Muscle of back (tissue), 13 donors: Measurements from ENCODE around the gene CBLL2. TPM values are rescaled to one million over a fixed set of nuclear protein-coding genes. Genes with fewer than 3 reads are reported as not detected.
A peak's percentile ranks its signal among the peaks of the same experiment; 100 is the strongest.
"Not testable (repeated sequence)": the region's sequence is repeated elsewhere in the genome, so short reads cannot be mapped to it uniquely, and the experiment has no call there.

Source experiments
- DNase-seq, 3 donors: peaks; one replicate each; pipeline versions ENCODE4 v3.0.0 to v3.0.0-alpha.2; 2013
- long read RNA-seq, 9 donors: transcript quantifications; one replicate each; lab custom pipeline, GENCODE V29; 2026
- polyA plus RNA-seq, 10 donors: library from polyadenylated mRNA; unstranded; fragments of 120-200 nt; gene quantifications; one replicate each; pipeline ENCODE4 v1.2.1, GENCODE V29; 2013; ENCODE audit not compliant: insufficient read length in 10 of 10

CBLL2 gene
- polyA plus RNA-seq: not detected
- long read RNA-seq, donor 1: 0 reads
- long read RNA-seq, donor 2: 0 reads
- long read RNA-seq, donor 3: 0 reads
- long read RNA-seq, donor 4: 0 reads
- long read RNA-seq, donor 5: 0 reads
- long read RNA-seq, donor 6: 0 reads
- long read RNA-seq, donor 7: 0 reads
- long read RNA-seq, donor 8: 0 reads
- long read RNA-seq, donor 9: 0 reads

DNA sequence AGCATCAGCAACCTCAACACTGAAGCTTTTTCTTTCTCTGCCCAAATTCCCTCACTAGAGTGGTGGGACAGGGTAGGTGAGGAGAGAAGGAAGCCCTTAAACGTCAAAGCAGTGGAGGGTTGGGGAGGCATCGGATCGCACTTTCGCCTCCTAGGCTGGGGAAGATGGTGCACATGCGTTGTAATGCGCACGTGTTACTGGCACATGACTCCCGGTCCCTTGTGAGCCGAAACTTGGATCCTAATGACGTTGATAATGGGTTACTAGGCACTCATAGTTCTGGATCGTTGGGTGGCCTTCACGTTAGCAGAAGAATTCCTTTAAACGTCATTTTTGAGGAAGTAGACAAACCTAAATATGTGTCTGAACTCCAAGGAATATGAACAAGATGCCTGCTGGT is at the start of gene CBLL2:
Gene CBLL2, plus strand, starts transcription at position 301 of the 400 bp plus-strand sequence. Its CDS starts 79 bp downstream, at position 380.
- no peak for DNase-seq

DNA sequence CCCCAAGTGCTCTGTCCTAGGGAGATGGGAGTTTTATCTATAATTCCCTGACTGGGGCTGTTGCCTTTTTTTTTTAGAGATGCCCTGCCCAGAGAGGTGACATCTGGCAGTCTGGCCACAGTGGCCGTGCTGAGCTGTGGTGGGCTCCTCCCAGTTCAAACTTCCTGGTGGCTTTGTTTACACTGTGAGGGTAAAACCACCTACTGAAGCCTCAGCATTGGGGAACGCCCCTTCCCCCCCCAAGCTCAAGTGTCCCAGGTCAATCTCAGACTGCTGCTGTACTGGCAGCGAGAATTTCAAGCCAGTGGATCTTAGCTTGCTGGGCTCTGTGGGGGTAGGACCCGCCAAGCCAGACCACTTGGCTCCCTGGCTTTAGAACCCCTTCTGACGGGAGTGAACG is 38.3 kb upstream of the CBLL2 start:
- DNase-seq: no peak

- DNase-seq: no peak
Measured at GRCh38 chrX:22237479-22237878, 35.2 kb upstream of the CBLL2 start.

GRCh38 chrX:22246620-22247019 is 26.1 kb upstream of the CBLL2 start:
- DNase-seq: peak in 1 of 3 donors; percentile 64

DNA sequence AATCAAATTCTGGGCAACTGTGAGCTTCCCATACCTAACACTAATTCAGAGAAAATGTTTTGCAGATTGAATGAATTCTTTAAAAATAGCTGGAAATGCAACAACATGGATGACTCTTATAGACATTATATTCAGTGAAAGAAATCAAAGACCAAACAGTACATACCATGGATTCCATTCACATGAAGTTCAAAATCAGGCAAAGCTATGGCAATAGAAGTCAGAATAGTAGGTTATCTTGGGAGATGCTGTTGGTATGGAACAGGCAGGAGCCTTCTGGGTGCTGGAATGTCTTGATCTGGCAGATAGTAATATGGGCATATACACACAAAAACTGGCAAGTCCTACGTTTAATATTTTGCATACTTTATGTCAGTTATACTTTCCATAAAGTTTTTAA is 25.5 kb upstream of the CBLL2 start:
- DNase-seq: peak in 1 of 3 donors; percentile 31

GRCh38 chrX:22248401-22248800 is 24.3 kb upstream of the CBLL2 start:
- DNase-seq: no peak

DNA sequence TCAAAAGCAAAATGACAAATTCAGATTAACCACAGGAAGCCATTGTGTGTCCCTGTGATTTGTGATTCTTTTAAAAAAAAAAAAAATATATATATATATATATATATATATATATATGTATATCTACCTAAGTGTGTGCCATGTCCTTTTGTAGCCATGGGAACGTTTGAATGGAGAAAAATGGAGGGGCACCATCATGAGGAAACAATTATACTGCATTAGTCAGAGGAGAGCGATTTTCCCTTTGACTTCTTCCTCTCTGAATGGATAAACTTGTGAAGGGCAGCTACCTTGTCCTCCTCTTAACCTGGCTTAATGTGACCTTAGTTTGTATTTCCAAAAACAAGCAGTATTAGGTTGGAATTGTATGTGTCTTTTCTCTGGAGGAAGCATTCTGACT is 23.3 kb upstream of the CBLL2 start:
- no peak for DNase-seq

DNA sequence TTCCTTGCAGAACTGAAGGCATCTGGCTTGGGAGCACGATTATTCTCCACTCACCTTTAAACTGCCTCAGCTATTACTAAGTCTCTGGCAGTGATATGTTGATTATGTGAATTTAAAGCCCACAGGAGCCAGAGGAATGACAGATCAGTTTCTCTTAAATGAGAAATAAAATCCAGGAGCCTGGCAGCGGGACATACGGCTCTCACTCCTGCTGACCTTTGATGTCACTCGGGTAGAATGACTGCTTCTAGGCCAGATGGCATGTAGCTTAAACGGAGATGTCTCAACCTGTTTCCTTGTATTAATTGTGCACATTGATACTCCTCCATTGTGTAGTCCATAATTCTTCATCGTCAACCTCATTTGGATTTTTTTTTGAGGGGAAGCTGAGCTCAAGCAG is 4.0 kb upstream of the CBLL2 start:
- no peak for DNase-seq

DNA sequence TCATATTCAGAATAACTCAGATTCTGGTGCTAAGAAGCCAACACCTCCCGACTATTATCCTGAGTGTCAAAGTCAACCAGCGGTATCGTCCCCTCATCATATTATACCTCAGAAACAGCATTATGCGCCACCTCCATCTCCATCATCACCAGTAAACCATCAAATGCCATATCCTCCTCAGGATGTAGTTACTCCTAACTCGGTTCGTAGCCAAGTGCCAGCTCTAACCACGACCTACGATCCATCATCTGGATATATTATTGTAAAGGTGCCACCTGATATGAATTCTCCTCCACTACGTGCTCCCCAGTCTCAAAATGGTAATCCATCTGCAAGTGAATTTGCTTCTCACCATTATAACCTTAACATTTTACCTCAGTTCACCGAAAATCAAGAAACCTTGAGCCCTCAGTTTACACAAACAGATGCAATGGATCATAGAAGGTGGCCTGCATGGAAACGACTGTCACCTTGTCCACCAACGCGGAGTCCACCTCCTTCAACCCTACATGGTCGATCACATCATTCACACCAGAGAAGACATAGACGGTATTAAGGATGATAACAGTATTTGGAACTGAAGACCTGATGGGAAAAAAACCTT is 1.1 kb downstream of the CBLL2 start:
- no peak for DNase-seq

DNA sequence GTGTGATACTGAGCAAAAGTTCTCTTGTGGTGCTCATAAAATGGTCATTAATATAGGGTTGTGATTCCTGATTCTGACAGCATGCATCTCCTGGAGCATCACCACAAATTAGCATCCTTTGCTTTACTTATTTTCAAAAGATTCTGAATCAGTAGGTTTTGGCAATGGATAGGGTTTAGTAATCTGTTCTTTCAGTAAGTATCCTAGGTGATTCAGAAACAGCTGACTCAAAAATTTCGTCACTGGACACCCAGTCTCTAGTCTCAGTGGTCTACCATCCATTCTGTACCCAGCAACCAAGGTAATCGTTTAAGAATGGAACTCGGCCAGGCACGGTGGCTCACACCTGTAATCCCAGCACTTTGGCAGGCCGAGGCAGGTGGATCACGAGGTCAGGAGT is 4.1 kb downstream of the CBLL2 start:
- no peak for DNase-seq

GRCh38 chrX:22278375-22278774 is 5.7 kb downstream of the CBLL2 start:
- peak in 1 of 3 donors; percentile 1 for DNase-seq

GRCh38 chrX:22289209-22289608 is 16.5 kb downstream of the CBLL2 start:
- not testable (repeated sequence) for DNase-seq

- no peak for DNase-seq
Measured at GRCh38 chrX:22296871-22297270, 24.2 kb downstream of the CBLL2 start.

DNA sequence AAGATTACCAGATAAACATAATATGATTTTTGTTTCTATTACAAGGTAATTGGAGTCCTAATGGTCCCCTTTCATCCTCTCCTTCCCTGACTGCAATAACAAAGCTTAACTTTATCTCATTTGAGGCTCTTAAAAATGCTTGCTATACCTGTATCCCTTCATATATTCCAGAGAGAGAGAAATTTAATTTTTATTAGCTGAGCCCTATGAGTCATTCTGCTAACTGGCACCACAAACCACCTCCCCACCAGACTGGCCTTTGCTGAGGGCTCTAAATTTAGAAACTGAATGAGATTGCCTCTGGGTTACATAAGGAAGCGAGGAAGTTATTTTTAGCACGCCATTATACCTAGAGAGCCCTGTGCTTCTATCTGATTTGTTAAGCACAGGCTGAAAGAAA is 27.4 kb downstream of the CBLL2 start:
- DNase-seq: peak; percentile 10 to 51 (median 18)

DNA sequence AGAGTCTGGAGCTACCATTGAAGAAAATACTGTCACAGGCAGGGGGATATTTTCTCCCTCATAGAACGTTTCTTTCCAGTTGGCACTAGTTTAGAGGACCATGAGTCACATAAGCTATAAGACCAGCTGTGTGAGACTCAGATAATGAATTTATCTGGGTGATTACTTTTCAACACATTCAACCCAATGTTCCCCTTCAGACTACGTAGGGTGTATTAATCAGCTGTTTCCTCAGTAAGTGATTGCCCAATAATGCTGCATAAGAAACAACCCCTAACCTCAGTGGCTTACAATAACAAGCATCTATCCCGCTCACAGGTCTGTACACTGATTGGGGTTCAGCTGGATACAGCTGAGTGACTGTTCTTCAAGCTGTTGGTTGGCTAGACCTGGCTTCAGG is 38.1 kb downstream of the CBLL2 start:
- DNase-seq: no peak

DNA sequence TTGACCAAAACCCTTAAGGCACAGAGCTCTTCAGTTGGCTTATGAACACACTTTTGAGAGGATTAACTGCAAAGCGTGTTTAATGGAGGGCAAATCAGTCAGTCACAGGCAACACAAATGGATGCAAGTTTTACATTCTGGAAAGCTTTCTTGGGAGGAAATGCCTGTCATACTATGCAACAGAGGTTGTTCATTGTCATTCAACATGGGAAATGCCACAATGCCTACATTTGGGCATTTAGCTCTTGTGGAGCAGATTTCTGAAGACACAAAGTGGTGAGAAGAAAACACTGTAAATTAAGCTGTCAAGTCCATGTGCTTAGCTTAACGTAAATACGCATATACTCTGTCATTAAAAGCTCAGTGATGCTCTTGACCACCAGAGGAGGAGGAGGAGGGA is 41.1 kb downstream of the CBLL2 start:
- DNase-seq: no peak

GRCh38 chrX:22314211-22314610 is 41.5 kb downstream of the CBLL2 start:
- no peak for DNase-seq

DNA sequence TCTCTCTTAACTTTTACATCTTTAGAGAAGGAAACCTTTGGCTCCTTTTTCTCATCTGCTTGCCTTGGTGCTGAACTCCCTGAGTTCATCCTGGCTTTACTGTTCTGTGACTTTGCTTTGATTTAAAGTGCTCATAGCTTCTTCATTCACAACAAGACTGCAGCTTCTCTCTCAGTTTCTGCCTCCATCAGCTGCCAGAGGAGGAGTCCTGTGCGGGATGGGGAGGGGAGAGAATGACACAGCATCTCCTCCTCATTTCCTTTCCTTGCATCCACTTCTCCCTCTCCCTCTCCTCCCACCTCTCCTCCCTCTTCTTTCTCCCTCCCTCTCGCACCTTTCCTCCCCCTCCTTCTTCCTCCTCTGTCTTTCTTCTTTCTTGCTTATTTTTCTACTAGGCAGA is 42.0 kb downstream of the CBLL2 start:
- DNase-seq: no peak

DNA sequence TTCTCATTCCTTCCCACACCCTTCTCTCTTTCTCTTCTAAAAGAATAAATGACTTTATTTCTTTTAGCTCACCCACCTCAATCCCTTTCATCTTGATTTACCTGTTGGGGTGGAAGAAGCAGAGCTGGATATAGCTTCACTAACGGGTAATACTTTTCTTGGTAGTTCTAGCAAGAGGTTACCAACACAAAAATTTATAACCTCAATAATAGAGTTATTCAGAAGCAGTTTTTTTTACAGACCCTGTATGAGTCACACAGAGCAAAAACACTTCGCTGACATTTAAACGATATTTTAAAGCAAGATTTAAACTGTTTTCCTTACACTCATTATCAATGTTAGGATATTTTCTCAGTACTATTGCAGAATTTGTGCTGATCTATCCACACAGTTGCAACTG is 42.4 kb downstream of the CBLL2 start:
- DNase-seq: no peak

- no peak for DNase-seq
Measured at GRCh38 chrX:22320236-22320873, 47.6 kb downstream of the CBLL2 start.

GRCh38 chrX:22323541-22323940 is 50.8 kb downstream of the CBLL2 start:
- peak in 1 of 3 donors; percentile 17 for DNase-seq
